Common myeloid progenitor, CD34-positive (primary cell): ENCODE data around the gene CDH23.

ENCODE experiments used
- CTCF ChIA-PET: fragments of 350-600 bp; sonication (Branson Sonifier 250); formaldehyde crosslinking; loops from one replicate; lab custom pipeline; 2021; ENCODE audit warnings: antibody characterized with exemption; lab: Charles Lee
- POLR2A ChIA-PET: fragments of 350-600 bp; sonication (Branson Sonifier 250); formaldehyde crosslinking; loops from one replicate; lab custom pipeline; 2021; ENCODE audit warnings: antibody characterized with exemption; lab: Charles Lee
- DNase-seq, 3 donors: peaks; one replicate each; pipeline versions ENCODE4 v3.0.0 to v3.0.0-alpha.2; 2013
- H3K27ac ChIP-seq, 2 experiments: 1 replicate in 1 of 2; 2 replicates in 1 of 2; pipeline ENCODE4 v1.7.0; 2013; ENCODE audit warnings: inconsistent platforms in 2 of 2, low read length in 2 of 2, mild to moderate bottlenecking in 2 of 2, low read depth in 1 of 2, moderate library complexity in 1 of 2; ENCODE audit not compliant: severe bottlenecking in 2 of 2, insufficient read depth in 1 of 2, poor library complexity in 1 of 2
- H3K27me3 ChIP-seq, 5 experiments: replicated peaks in 2 of 5; 1 replicate in 3 of 5; 2 replicates in 2 of 5; pipeline versions ENCODE4 v1.6.1 to v1.7.0; 2013; ENCODE audit warnings: low read length in 4 of 5, mild to moderate bottlenecking in 2 of 5, moderate library complexity in 2 of 5, inconsistent platforms in 1 of 5; ENCODE audit not compliant: insufficient read depth in 5 of 5, control insufficient read depth in 4 of 5
- H3K36me3 ChIP-seq, 4 experiments: 1 replicate in 2 of 4; 2 replicates in 2 of 4; pipeline versions ENCODE4 v1.6.1 to v1.7.0; 2013; ENCODE audit warnings: low read length in 3 of 4, control low read depth in 1 of 4, mild to moderate bottlenecking in 1 of 4; ENCODE audit not compliant: control insufficient read depth in 4 of 4, insufficient read depth in 4 of 4
- H3K4me1 ChIP-seq, 4 experiments: 1 replicate in 3 of 4; 2 replicates in 1 of 4; pipeline versions ENCODE4 v1.6.1 to v1.7.1; 2013; ENCODE audit warnings: low read length in 3 of 4, mild to moderate bottlenecking in 3 of 4, control low read depth in 1 of 4, inconsistent platforms in 1 of 4, moderate library complexity in 1 of 4; ENCODE audit not compliant: control insufficient read depth in 4 of 4, insufficient read depth in 4 of 4; ENCODE audit errors: control extremely low read depth in 1 of 4
- H3K4me3 ChIP-seq, 7 experiments: 1 replicate in 4 of 7; 2 replicates in 3 of 7; pipeline versions ENCODE4 v1.5.1 to v1.7.0; 2013; ENCODE audit warnings: mild to moderate bottlenecking in 7 of 7, low read length in 6 of 7, moderate library complexity in 6 of 7, inconsistent platforms in 2 of 7, low read depth in 2 of 7, control low read depth in 1 of 7; ENCODE audit not compliant: insufficient read depth in 4 of 7, control insufficient read depth in 1 of 7; ENCODE audit errors: extremely low read depth in 1 of 7
- H3K9me3 ChIP-seq, 5 experiments: 1 replicate in 4 of 5; 2 replicates in 1 of 5; pipeline versions ENCODE4 v1.6.1 to v1.7.1; 2013; ENCODE audit warnings: low read length in 4 of 5, mild to moderate bottlenecking in 2 of 5, inconsistent platforms in 1 of 5, low read depth in 1 of 5, moderate library complexity in 1 of 5; ENCODE audit not compliant: control insufficient read depth in 4 of 5, insufficient read depth in 2 of 5; ENCODE audit errors: control extremely low read depth in 1 of 5
- WGBS: methylation state at CpG from one replicate; pipeline ENCODE4 v1.1.5; 2013; ENCODE audit not compliant: insufficient coverage; 5-methylcytosine and 5-hydroxymethylcytosine counted together

Gene CDH23

GRCh38 chr10:71527135-71527534 is 130.4 kb downstream of the CDH23 start:
- H3K4me1 ChIP-seq, result peaks cover 0 to 4% (median under 1%) of the 10 kb centered on the region in 4 experiments
- no peaks in the 10 kb centered on the region for H3K36me3 ChIP-seq
- no peak overlapping the region for H3K27ac ChIP-seq
- no peak overlapping the region for H3K4me3 ChIP-seq
- CTCF ChIA-PET, result no interaction called here
- H3K9me3 ChIP-seq, result no peaks in the 10 kb centered on the region
- POLR2A ChIA-PET, result no interaction called here
- DNase-seq, result no peak
- no peaks in the 10 kb centered on the region for H3K27me3 ChIP-seq
- WGBS, result 89% methylated on average over 11 of the region's 12 CpGs

GRCh38 chr10:71528371-71529206 is 131.9 kb downstream of the CDH23 start:
- Histone ChIP-seq H3K4me3 (no peak overlapping the region), H3K27ac (no peak overlapping the region), H3K4me1 (peaks cover 0 to 5% (median under 1%) of the 10 kb centered on the region in 4 experiments), H3K9me3 (no peaks in the 10 kb centered on the region), H3K27me3 (no peaks in the 10 kb centered on the region), H3K36me3 (no peaks in the 10 kb centered on the region)
- POLR2A ChIA-PET, result no interaction called here
- DNase-seq, result no peak
- CTCF ChIA-PET, result interaction anchor here (1.0 to 2.4 kb wide), 3 partner anchors 10 to 136 kb away, joined by 3 to 10 read pairs (median 3); no protein-coding TSS in a partner anchor
- WGBS, result 96% methylated on average over 15 of the region's 17 CpGs

GRCh38 chr10:71529207-71529827 is 132.6 kb downstream of the CDH23 start:
- no peaks in the 10 kb centered on the region for H3K27me3 ChIP-seq
- H3K36me3 ChIP-seq, result no peaks in the 10 kb centered on the region
- no peak overlapping the region for H3K27ac ChIP-seq
- no peaks in the 10 kb centered on the region for H3K9me3 ChIP-seq
- 94% methylated on average over 9 of the region's 11 CpGs for WGBS
- ChIA-PET POLR2A (no interaction called here), CTCF (interaction anchor here (0.9 to 2.4 kb wide), 5 partner anchors 9 to 135 kb away, joined by 3 to 10 read pairs (median 3); no protein-coding TSS in a partner anchor)
- DNase-seq, result no peak
- no peak overlapping the region for H3K4me3 ChIP-seq
- peaks cover 0 to 5% (median under 1%) of the 10 kb centered on the region in 4 experiments for H3K4me1 ChIP-seq

- 95% methylated on average over 4 of the region's 4 CpGs for WGBS
- ChIA-PET POLR2A (no interaction called here), CTCF (interaction anchor here (1.3 to 2.4 kb wide), 2 partner anchors 34 to 39 kb away, joined by 3 to 10 read pairs; no protein-coding TSS in a partner anchor)
These were observed 134.1 kb downstream of the CDH23 start for GRCh38 chr10:71530781-71531180.

GRCh38 chr10:71531485-71532446 is 135.0 kb downstream of the CDH23 start:
- no peak for DNase-seq
- peaks cover 0 to 5% (median under 1%) of the 10 kb centered on the region in 4 experiments for H3K4me1 ChIP-seq
- H3K9me3 ChIP-seq, result no peaks in the 10 kb centered on the region
- H3K36me3 ChIP-seq, result no peaks in the 10 kb centered on the region
- no peaks in the 10 kb centered on the region for H3K27me3 ChIP-seq
- ChIA-PET CTCF (interaction anchor here (0.8 to 1.3 kb wide), 3 partner anchors 8 to 38 kb away, joined by 3 read pairs; no protein-coding TSS in a partner anchor), POLR2A (interaction anchor here (1.2 kb wide), 1 partner anchor 9 kb away, joined by 3 read pairs; no protein-coding TSS in a partner anchor)
- no peak overlapping the region for H3K27ac ChIP-seq
- 92% methylated on average over 7 of the region's 10 CpGs for WGBS
- H3K4me3 ChIP-seq, result no peak overlapping the region

More at GRCh38 chr10:71530781-71531180, 134.1 kb downstream of the CDH23 start:
- H3K4me3 ChIP-seq, result no peak overlapping the region
- no peaks in the 10 kb centered on the region for H3K27me3 ChIP-seq
- no peaks in the 10 kb centered on the region for H3K36me3 ChIP-seq
- no peak for DNase-seq
- H3K27ac ChIP-seq, result no peak overlapping the region
- peaks cover 0 to 5% (median under 1%) of the 10 kb centered on the region in 4 experiments for H3K4me1 ChIP-seq
- no peaks in the 10 kb centered on the region for H3K9me3 ChIP-seq

GRCh38 chr10:71532878-71533277 is 136.2 kb downstream of the CDH23 start:
- no peaks in the 10 kb centered on the region for H3K27me3 ChIP-seq
- no peak overlapping the region for H3K4me3 ChIP-seq
- no peaks in the 10 kb centered on the region for H3K36me3 ChIP-seq
- H3K9me3 ChIP-seq, result no peaks in the 10 kb centered on the region
- DNase-seq, result no peak
- ChIA-PET POLR2A (no interaction called here), CTCF (interaction anchor here (0.8 to 1.2 kb wide), 2 partner anchors 9 to 37 kb away, joined by 3 read pairs; no protein-coding TSS in a partner anchor)
- no peak overlapping the region for H3K27ac ChIP-seq
- WGBS, result 95% methylated on average over 9 of the region's 11 CpGs
- peaks cover 0 to 5% (median under 1%) of the 10 kb centered on the region in 4 experiments for H3K4me1 ChIP-seq
